Neural cell (in vitro differentiated cells): ENCODE measurements around the gene GPC1.

Experiments used
- CTCF ChIP-seq: fragments of 450-650 bp; IDR thresholded peaks from 2 replicates; pipeline ENCODE4 v1.5.1; 2014; ENCODE audit warnings: antibody characterized with exemption, mild to moderate bottlenecking, moderate library complexity; ENCODE audit not compliant: poor library complexity, severe bottlenecking
- EZH2 ChIP-seq: fragments of 200-600, 300-800 bp; shearing (Covaris generic), sonication (generic); IDR thresholded peaks from 2 replicates; pipeline ENCODE4 v1.6.1; 2014; ENCODE audit warnings: antibody characterized with exemption, low read length, borderline replicate concordance, mild to moderate bottlenecking; ENCODE audit not compliant: insufficient read depth, poor library complexity, severe bottlenecking
- POLR2AphosphoS5 ChIP-seq: IDR thresholded peaks from 2 replicates; pipeline ENCODE4 v1.6.1; 2012
- SMC3 ChIP-seq: fragments of 450-650 bp; conservative IDR thresholded peaks from 2 replicates; pipeline ENCODE4 v1.6.1; 2014; ENCODE audit warnings: antibody characterized with exemption, mild to moderate bottlenecking, moderate library complexity; ENCODE audit not compliant: poor library complexity
- TAF1 ChIP-seq: IDR thresholded peaks from 2 replicates; pipeline ENCODE4 v1.6.1; 2012; ENCODE audit warnings: low read depth

DNA sequence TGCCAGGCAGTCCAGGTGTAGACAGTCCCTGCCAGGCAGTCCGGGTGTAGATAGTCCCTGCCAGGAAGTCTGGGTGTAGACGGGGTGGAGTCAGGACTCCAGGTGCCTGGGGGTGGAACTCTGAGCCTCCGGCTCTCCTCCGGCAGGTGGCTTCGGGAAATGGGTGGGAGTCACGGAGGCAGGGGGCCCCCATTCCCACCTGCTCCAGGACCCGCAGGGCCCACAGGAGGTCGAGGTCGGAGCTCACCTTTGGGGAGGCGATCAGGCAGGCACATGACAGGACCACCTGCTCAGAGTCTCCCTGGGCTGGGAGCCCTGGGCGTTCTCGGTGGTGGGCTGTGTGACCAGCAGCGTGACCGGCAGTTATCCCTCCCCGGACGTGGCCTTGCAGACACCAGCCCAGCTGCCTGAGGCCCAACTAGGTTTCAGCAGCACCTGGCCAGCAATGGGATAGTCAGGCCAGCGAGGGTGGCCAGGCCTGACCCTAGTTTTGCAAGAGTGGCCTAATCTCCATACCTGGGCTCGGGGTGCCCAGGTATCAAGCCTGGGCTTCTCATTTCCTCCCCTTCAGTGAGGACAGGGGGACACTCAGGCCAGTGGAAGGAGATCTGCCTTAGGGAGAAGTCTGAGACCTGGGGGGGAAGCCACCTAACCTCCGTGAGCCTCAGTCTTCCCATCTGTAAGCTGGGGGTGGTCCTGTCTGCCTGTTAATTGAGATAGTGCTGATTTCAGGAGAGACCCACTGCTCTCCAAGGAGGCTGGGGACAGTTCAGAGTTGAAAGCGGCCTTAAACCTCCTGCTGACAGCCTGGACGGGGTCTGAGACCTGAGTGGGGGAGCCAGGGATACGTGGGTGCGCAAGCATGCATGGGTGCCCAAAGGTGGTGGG, 13.2 kb downstream of the GPC1 start:
- TF ChIP-seq EZH2, result no peak
- no peak for TF ChIP-seq TAF1
- TF ChIP-seq SMC3, result no peak
- no peak for TF ChIP-seq CTCF
- TF ChIP-seq POLR2AphosphoS5, result no peak
